ENCODE data around the gene PER3.

PER3 gene

GRCh38 chr1:7863756-7864328 lies 79.8 kb downstream of the PER3 start:
- no peaks in the 10 kb centered on the region for H3K9me3 ChIP-seq (ENCODE audit: control insufficient read depth in 2 of 2, low read length in 2 of 2)
- no peaks in the 10 kb centered on the region for H3K36me3 ChIP-seq (ENCODE audit: control insufficient read depth in 2 of 2, insufficient read depth in 2 of 2, low read length in 2 of 2)
- H3K4me3 ChIP-seq (ENCODE audit: low read length in 2 of 2): no peak overlapping the region
- H3K27ac ChIP-seq (ENCODE audit: low read depth in 2 of 2, low read length in 2 of 2): no peak overlapping the region
- no peaks in the 10 kb centered on the region for H3K27me3 ChIP-seq (ENCODE audit: control insufficient read depth in 2 of 2, insufficient read depth in 2 of 2, low read length in 2 of 2)
- no peak overlapping the region for H3K9ac ChIP-seq (ENCODE audit: low read depth in 1 of 2, low read length in 2 of 2)
- no peaks in the 10 kb centered on the region for H3K4me1 ChIP-seq (ENCODE audit: control insufficient read depth in 2 of 2, insufficient read depth in 2 of 2, low read length in 2 of 2)

- H3K27me3 ChIP-seq (ENCODE audit: control insufficient read depth in 2 of 2, insufficient read depth in 2 of 2, low read length in 2 of 2): no peaks in the 10 kb centered on the region
- H3K4me3 ChIP-seq (ENCODE audit: low read length in 2 of 2): no peak overlapping the region
- H3K36me3 ChIP-seq (ENCODE audit: control insufficient read depth in 2 of 2, insufficient read depth in 2 of 2, low read length in 2 of 2): no peaks in the 10 kb centered on the region
- H3K27ac ChIP-seq (ENCODE audit: low read depth in 2 of 2, low read length in 2 of 2): no peak overlapping the region
- H3K9ac ChIP-seq (ENCODE audit: low read depth in 1 of 2, low read length in 2 of 2): no peak overlapping the region
- no peaks in the 10 kb centered on the region for H3K9me3 ChIP-seq (ENCODE audit: control insufficient read depth in 2 of 2, low read length in 2 of 2)
- H3K4me1 ChIP-seq (ENCODE audit: control insufficient read depth in 2 of 2, insufficient read depth in 2 of 2, low read length in 2 of 2): no peaks in the 10 kb centered on the region
These were observed 81.9 kb downstream of the PER3 start for GRCh38 chr1:7865978-7866377.

GRCh38 chr1:7868070-7868780 lies 84.1 kb downstream of the PER3 start:
- no peak overlapping the region for H3K4me3 ChIP-seq (ENCODE audit: low read length in 2 of 2)
- no peaks in the 10 kb centered on the region for H3K9me3 ChIP-seq (ENCODE audit: control insufficient read depth in 2 of 2, low read length in 2 of 2)
- no peak overlapping the region for H3K27ac ChIP-seq (ENCODE audit: low read depth in 2 of 2, low read length in 2 of 2)
- no peak overlapping the region for H3K9ac ChIP-seq (ENCODE audit: low read depth in 1 of 2, low read length in 2 of 2)
- H3K27me3 ChIP-seq (ENCODE audit: control insufficient read depth in 2 of 2, insufficient read depth in 2 of 2, low read length in 2 of 2): no peaks in the 10 kb centered on the region
- H3K36me3 ChIP-seq (ENCODE audit: control insufficient read depth in 2 of 2, insufficient read depth in 2 of 2, low read length in 2 of 2): no peaks in the 10 kb centered on the region
- no peaks in the 10 kb centered on the region for H3K4me1 ChIP-seq (ENCODE audit: control insufficient read depth in 2 of 2, insufficient read depth in 2 of 2, low read length in 2 of 2)

GRCh38 chr1:7869136-7869920 lies 85.2 kb downstream of the PER3 start:
- no peaks in the 10 kb centered on the region for H3K36me3 ChIP-seq (ENCODE audit: control insufficient read depth in 2 of 2, insufficient read depth in 2 of 2, low read length in 2 of 2)
- H3K4me1 ChIP-seq (ENCODE audit: control insufficient read depth in 2 of 2, insufficient read depth in 2 of 2, low read length in 2 of 2): no peaks in the 10 kb centered on the region
- no peaks in the 10 kb centered on the region for H3K9me3 ChIP-seq (ENCODE audit: control insufficient read depth in 2 of 2, low read length in 2 of 2)
- no peak overlapping the region for H3K27ac ChIP-seq (ENCODE audit: low read depth in 2 of 2, low read length in 2 of 2)
- no peak overlapping the region for H3K4me3 ChIP-seq (ENCODE audit: low read length in 2 of 2)
- H3K27me3 ChIP-seq (ENCODE audit: control insufficient read depth in 2 of 2, insufficient read depth in 2 of 2, low read length in 2 of 2): no peaks in the 10 kb centered on the region
- no peak overlapping the region for H3K9ac ChIP-seq (ENCODE audit: low read depth in 1 of 2, low read length in 2 of 2)

- Histone ChIP-seq H3K36me3 (ENCODE audit: control insufficient read depth in 2 of 2, insufficient read depth in 2 of 2, low read length in 2 of 2) (no peaks in the 10 kb centered on the region), H3K27ac (ENCODE audit: low read depth in 2 of 2, low read length in 2 of 2) (no peak overlapping the region), H3K9me3 (ENCODE audit: control insufficient read depth in 2 of 2, low read length in 2 of 2) (no peaks in the 10 kb centered on the region), H3K4me1 (ENCODE audit: control insufficient read depth in 2 of 2, insufficient read depth in 2 of 2, low read length in 2 of 2) (no peaks in the 10 kb centered on the region), H3K9ac (ENCODE audit: low read depth in 1 of 2, low read length in 2 of 2) (no peak overlapping the region), H3K27me3 (ENCODE audit: control insufficient read depth in 2 of 2, insufficient read depth in 2 of 2, low read length in 2 of 2) (no peaks in the 10 kb centered on the region), H3K4me3 (ENCODE audit: low read length in 2 of 2) (no peak overlapping the region)
These were observed 87.0 kb downstream of the PER3 start for GRCh38 chr1:7871136-7871535.

- Histone ChIP-seq H3K36me3 (ENCODE audit: control insufficient read depth in 2 of 2, insufficient read depth in 2 of 2, low read length in 2 of 2) (no peaks in the 10 kb centered on the region), H3K4me1 (ENCODE audit: control insufficient read depth in 2 of 2, insufficient read depth in 2 of 2, low read length in 2 of 2) (no peaks in the 10 kb centered on the region), H3K4me3 (ENCODE audit: low read length in 2 of 2) (no peak overlapping the region), H3K27me3 (ENCODE audit: control insufficient read depth in 2 of 2, insufficient read depth in 2 of 2, low read length in 2 of 2) (no peaks in the 10 kb centered on the region), H3K27ac (ENCODE audit: low read depth in 2 of 2, low read length in 2 of 2) (no peak overlapping the region), H3K9me3 (ENCODE audit: control insufficient read depth in 2 of 2, low read length in 2 of 2) (no peaks in the 10 kb centered on the region), H3K9ac (ENCODE audit: low read depth in 1 of 2, low read length in 2 of 2) (no peak overlapping the region)
These were observed 90.0 kb downstream of the PER3 start for GRCh38 chr1:7873801-7874795.

GRCh38 chr1:7878027-7878426 lies 93.9 kb downstream of the PER3 start:
- Histone ChIP-seq H3K36me3 (ENCODE audit: control insufficient read depth in 2 of 2, insufficient read depth in 2 of 2, low read length in 2 of 2) (no peaks in the 10 kb centered on the region), H3K27ac (ENCODE audit: low read depth in 2 of 2, low read length in 2 of 2) (no peak overlapping the region), H3K9me3 (ENCODE audit: control insufficient read depth in 2 of 2, low read length in 2 of 2) (no peaks in the 10 kb centered on the region), H3K9ac (ENCODE audit: low read depth in 1 of 2, low read length in 2 of 2) (no peak overlapping the region), H3K4me1 (ENCODE audit: control insufficient read depth in 2 of 2, insufficient read depth in 2 of 2, low read length in 2 of 2) (no peaks in the 10 kb centered on the region), H3K27me3 (ENCODE audit: control insufficient read depth in 2 of 2, insufficient read depth in 2 of 2, low read length in 2 of 2) (no peaks in the 10 kb centered on the region), H3K4me3 (ENCODE audit: low read length in 2 of 2) (no peak overlapping the region)

- H3K27me3 ChIP-seq (ENCODE audit: control insufficient read depth in 2 of 2, insufficient read depth in 2 of 2, low read length in 2 of 2): no peaks in the 10 kb centered on the region
- H3K9ac ChIP-seq (ENCODE audit: low read depth in 1 of 2, low read length in 2 of 2): no peak overlapping the region
- no peaks in the 10 kb centered on the region for H3K36me3 ChIP-seq (ENCODE audit: control insufficient read depth in 2 of 2, insufficient read depth in 2 of 2, low read length in 2 of 2)
- H3K4me1 ChIP-seq (ENCODE audit: control insufficient read depth in 2 of 2, insufficient read depth in 2 of 2, low read length in 2 of 2): no peaks in the 10 kb centered on the region
- H3K4me3 ChIP-seq (ENCODE audit: low read length in 2 of 2): no peak overlapping the region
- H3K27ac ChIP-seq (ENCODE audit: low read depth in 2 of 2, low read length in 2 of 2): no peak overlapping the region
- no peaks in the 10 kb centered on the region for H3K9me3 ChIP-seq (ENCODE audit: control insufficient read depth in 2 of 2, low read length in 2 of 2)
These were observed 95.1 kb downstream of the PER3 start for GRCh38 chr1:7879228-7879627.

GRCh38 chr1:7884757-7885156 lies 100.7 kb downstream of the PER3 start:
- Histone ChIP-seq H3K4me1 (ENCODE audit: control insufficient read depth in 2 of 2, insufficient read depth in 2 of 2, low read length in 2 of 2) (peaks cover 0 to 2% of the 10 kb centered on the region in 2 donors), H3K9me3 (ENCODE audit: control insufficient read depth in 2 of 2, low read length in 2 of 2) (no peaks in the 10 kb centered on the region), H3K9ac (ENCODE audit: low read depth in 1 of 2, low read length in 2 of 2) (no peak overlapping the region), H3K36me3 (ENCODE audit: control insufficient read depth in 2 of 2, insufficient read depth in 2 of 2, low read length in 2 of 2) (no peaks in the 10 kb centered on the region), H3K27ac (ENCODE audit: low read depth in 2 of 2, low read length in 2 of 2) (no peak overlapping the region), H3K27me3 (ENCODE audit: control insufficient read depth in 2 of 2, insufficient read depth in 2 of 2, low read length in 2 of 2) (peaks cover 3 to 4% of the 10 kb centered on the region in 2 donors), H3K4me3 (ENCODE audit: low read length in 2 of 2) (no peak overlapping the region)

All from mucosa of rectum (tissue), 2 donors.